ENCODE results near the gene ZBTB18. TPM values are rescaled to one million over a fixed set of nuclear protein-coding genes. Genes with fewer than 3 reads are reported as not detected.
A peak's percentile ranks its signal among the peaks of the same experiment; 100 is the strongest.

Gene ZBTB18
- total and polyA plus RNA-seq, 8 donors, result 13.8 to 23.5 (median 14.9) TPM

DNA sequence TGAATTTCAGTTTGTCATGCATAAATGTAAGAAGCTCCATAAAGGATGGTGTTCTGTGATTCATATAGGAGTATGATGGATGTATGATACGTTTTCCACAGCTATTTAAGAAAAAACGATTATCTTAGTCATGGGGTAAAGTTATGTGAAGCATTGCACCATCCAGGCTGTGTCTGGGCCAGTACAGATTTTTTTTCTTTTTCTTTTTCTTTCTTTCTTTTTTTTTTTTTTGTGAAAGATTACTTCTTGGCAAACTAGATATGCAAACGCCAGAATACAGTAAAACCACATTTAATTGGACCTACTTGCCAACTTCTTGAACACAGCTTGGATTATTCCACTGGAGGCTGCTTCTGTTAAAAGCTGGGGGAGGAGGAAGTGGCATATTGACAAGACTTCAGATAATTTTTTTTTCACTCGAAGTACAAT lies 14.9 kb downstream of the ZBTB18 start:
- Histone ChIP-seq H3K4me3 (no peak overlapping the region), H3K4me1 (no peaks in the 10 kb centered on the region), H3K9me3 (no peaks in the 10 kb centered on the region), H3K27me3 (no peaks in the 10 kb centered on the region), H3K36me3 (no peaks in the 10 kb centered on the region), H3K27ac (no peak overlapping the region)
- TF ChIP-seq, protein P1, sequence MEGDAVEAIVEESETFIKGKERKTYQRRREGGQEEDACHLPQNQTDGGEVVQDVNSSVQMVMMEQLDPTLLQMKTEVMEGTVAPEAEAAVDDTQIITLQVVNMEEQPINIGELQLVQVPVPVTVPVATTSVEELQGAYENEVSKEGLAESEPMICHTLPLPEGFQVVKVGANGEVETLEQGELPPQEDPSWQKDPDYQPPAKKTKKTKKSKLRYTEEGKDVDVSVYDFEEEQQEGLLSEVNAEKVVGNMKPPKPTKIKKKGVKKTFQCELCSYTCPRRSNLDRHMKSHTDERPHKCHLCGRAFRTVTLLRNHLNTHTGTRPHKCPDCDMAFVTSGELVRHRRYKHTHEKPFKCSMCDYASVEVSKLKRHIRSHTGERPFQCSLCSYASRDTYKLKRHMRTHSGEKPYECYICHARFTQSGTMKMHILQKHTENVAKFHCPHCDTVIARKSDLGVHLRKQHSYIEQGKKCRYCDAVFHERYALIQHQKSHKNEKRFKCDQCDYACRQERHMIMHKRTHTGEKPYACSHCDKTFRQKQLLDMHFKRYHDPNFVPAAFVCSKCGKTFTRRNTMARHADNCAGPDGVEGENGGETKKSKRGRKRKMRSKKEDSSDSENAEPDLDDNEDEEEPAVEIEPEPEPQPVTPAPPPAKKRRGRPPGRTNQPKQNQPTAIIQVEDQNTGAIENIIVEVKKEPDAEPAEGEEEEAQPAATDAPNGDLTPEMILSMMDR (IDR thresholded peaks at IDR 0.05), result no peak
- DNase-seq (peak in 1 of 4 donors; percentile 62), ATAC-seq (peak; percentile 54)
- intact Hi-C loops (cut with DNase I), result no loop called here

DNA sequence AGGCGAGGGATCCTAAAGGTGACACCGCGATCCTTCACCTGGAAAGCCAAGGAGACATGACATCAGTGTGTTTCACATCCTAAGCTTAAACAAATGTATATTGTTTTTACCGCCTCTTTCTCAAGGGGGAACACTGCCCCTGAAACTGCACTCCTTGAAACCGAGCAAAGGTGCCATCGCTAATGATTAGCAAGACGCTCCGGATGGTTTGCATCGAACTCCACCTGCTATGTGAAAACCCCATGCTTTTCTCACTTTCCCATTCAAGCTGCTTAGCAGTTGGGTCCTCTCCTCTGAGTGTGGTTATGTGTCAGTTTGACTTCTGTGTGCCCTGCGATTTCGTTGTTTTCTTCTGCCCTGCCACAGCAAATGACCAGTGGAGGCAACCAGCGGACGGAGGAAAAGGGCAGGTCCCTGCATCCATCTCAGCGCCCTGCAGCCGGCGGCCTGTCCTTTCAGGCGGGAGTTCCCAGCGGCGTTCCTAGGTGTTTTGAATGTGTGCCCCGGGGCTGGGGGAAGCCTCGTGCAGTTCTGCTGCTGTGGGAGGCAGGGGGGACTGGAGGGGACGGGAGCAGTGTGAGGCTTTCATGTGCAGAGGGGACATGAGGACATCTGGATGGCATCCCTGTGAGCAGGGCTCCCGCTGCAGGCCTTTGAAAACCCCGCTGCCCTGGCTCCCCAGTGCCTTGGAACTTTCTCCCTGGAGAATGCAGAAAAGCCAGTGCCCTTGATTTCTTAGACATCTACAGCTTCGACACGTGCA lies 16.1 kb downstream of the ZBTB18 start:
- ATAC-seq, result no peak
- TF ChIP-seq, protein P1 (IDR thresholded peaks at IDR 0.05), result no peak
- no peaks in the 10 kb centered on the region for H3K27me3 ChIP-seq
- no peak overlapping the region for H3K27ac ChIP-seq
- intact Hi-C loops (cut with DNase I), result no loop called here
- no peaks in the 10 kb centered on the region for H3K4me1 ChIP-seq
- no peaks in the 10 kb centered on the region for H3K9me3 ChIP-seq
- no peak overlapping the region for H3K4me3 ChIP-seq
- no peaks in the 10 kb centered on the region for H3K36me3 ChIP-seq
- no peak for DNase-seq

DNA sequence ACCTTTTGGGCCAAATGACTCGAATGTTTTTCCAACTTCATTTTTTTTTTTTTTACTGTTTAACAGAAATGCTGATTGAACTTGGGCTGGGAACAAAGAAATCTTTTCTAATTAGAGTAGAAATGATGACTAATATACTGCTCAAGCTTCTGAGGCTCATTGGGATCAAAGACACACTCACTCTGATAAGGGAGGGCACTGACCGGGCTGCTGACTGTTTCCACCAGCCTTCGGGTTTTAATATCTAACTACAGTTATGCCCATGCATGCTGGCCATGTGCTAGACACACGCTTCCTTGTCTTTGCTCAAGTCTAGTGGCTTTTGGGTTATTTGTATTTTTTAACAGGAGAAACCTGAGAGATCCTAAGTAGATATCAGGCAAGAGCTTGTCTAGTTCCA lies 16.8 kb downstream of the ZBTB18 start:
- no peak for DNase-seq

DNA sequence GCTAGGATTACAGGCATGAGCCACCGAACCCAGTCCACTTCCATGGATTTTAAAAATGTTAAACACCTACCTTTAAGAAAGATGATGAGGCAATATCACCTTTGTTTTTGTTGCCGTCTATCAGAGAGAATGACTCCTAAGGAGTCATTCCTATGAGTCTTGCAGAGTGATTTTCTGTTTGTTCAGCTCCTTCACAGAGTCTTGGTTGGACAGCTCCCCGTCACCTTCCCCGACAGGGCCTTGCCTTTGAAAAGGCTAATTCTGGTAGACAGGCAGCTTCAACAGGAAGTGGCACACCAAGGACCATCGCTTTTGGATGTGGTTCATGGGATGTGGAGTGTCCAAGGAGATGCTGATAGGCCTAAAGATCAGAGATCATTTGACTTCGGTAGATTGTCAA lies 17.5 kb downstream of the ZBTB18 start:
- TF ChIP-seq, protein P1 (IDR thresholded peaks at IDR 0.05), result no peak
- DNase-seq (no peak), ATAC-seq (peak; percentile 64)
- no peaks in the 10 kb centered on the region for H3K9me3 ChIP-seq
- H3K4me1 ChIP-seq, result no peaks in the 10 kb centered on the region
- H3K27ac ChIP-seq, result no peak overlapping the region
- no peaks in the 10 kb centered on the region for H3K36me3 ChIP-seq
- intact Hi-C loops (cut with DNase I), result no loop called here
- no peak overlapping the region for H3K4me3 ChIP-seq
- H3K27me3 ChIP-seq, result no peaks in the 10 kb centered on the region

More for the DNA sequence above, 16.8 kb downstream of the ZBTB18 start:
- H3K4me3 ChIP-seq, result no peak overlapping the region
- no peak overlapping the region for H3K27ac ChIP-seq
- H3K36me3 ChIP-seq, result no peaks in the 10 kb centered on the region
- no peaks in the 10 kb centered on the region for H3K9me3 ChIP-seq
- TF ChIP-seq, protein P1 (IDR thresholded peaks at IDR 0.05), result no peak
- intact Hi-C loops (cut with DNase I), result no loop called here
- no peaks in the 10 kb centered on the region for H3K4me1 ChIP-seq
- peak; percentile 26 for ATAC-seq
- H3K27me3 ChIP-seq, result no peaks in the 10 kb centered on the region

DNA sequence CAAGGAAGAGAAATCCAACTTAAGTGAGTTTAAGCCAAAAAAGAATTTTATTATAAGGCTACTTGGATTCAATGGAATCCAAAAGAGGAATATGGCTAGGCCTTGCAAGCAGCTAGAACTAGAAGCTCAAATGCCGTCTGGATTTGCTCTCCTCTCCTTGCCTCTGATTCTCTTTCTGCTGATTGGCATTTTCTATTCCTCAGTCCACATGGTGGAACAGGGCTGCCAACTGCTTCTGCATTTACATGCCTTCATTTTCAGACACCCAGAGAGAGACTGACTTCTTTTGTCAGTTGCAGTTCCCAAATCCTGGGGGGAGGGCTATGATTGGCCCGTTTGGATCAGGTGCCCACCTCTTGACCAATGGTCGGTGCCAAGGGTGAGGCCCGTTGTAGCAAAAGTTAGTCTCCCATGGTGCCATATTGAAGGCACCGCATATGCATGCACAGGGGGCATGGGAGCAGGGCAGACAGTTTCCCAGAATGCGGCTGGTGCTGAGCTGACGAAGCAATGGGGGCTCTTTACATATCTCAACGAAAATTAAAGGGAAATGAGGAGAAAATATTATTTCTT lies 18.3 kb downstream of the ZBTB18 start:
- DNase-seq (no peak), ATAC-seq (no peak)
- intact Hi-C loops (cut with DNase I), result no loop called here
- TF ChIP-seq, protein P1 (IDR thresholded peaks at IDR 0.05), result no peak
- Histone ChIP-seq H3K27ac (no peak overlapping the region), H3K9me3 (no peaks in the 10 kb centered on the region), H3K36me3 (no peaks in the 10 kb centered on the region), H3K4me3 (no peak overlapping the region), H3K27me3 (peaks cover 0 to 6% of the 10 kb centered on the region in 2 donors), H3K4me1 (no peaks in the 10 kb centered on the region)

Data from left lung (tissue), 10 donors.